BLaER1 (cell line): Measurements from ENCODE around the gene ATP8A2.

Experiments used
- H3K27ac ChIP-seq: shearing (Covaris generic); formaldehyde crosslinking; 2 replicates; pipeline ENCODE4 v1.8.1; 2022
- H3K27me3 ChIP-seq: shearing (Covaris generic); formaldehyde crosslinking; 2 replicates; pipeline ENCODE4 v1.8.1; 2022
- H3K36me3 ChIP-seq: shearing (Covaris generic); formaldehyde crosslinking; 2 replicates; pipeline ENCODE4 v1.8.1; 2022
- H3K4me1 ChIP-seq: shearing (Covaris generic); formaldehyde crosslinking; 2 replicates; pipeline ENCODE4 v1.8.1; 2022
- H3K4me2 ChIP-seq: shearing (Covaris generic); formaldehyde crosslinking; 2 replicates; pipeline ENCODE4 v1.8.1; 2022
- H3K4me3 ChIP-seq: shearing (Covaris generic); formaldehyde crosslinking; 2 replicates; pipeline ENCODE4 v1.8.1; 2022
- H3K9ac ChIP-seq: shearing (Covaris generic); formaldehyde crosslinking; 2 replicates; pipeline ENCODE4 v1.8.1; 2022
- H3K9me3 ChIP-seq: shearing (Covaris generic); formaldehyde crosslinking; 2 replicates; pipeline ENCODE4 v1.8.1; 2022
- H4K20me1 ChIP-seq: shearing (Covaris generic); formaldehyde crosslinking; 2 replicates; pipeline ENCODE4 v1.8.1; 2022
- Cebpa-rat ChIP-seq: shearing (Covaris generic); IDR thresholded peaks from 2 replicates; pipeline ENCODE4 v1.8.1; 2022

ATP8A2 gene

GRCh38 chr13:25415241-25415640 lies 43.5 kb downstream of the ATP8A2 start:
- H3K36me3 ChIP-seq, result no peaks in the 10 kb centered on the region
- H3K4me1 ChIP-seq, result peaks cover 14% of the 10 kb centered on the region
- peak overlapping the region; percentile 24 for H3K4me2 ChIP-seq
- H3K9ac ChIP-seq, result no peak overlapping the region
- H4K20me1 ChIP-seq, result no peaks in the 10 kb centered on the region
- peaks cover 14% of the 10 kb centered on the region for H3K9me3 ChIP-seq
- H3K4me3 ChIP-seq, result no peak overlapping the region
- H3K27ac ChIP-seq, result no peak overlapping the region
- no peak for TF ChIP-seq Cebpa-rat
- no peaks in the 10 kb centered on the region for H3K27me3 ChIP-seq

GRCh38 chr13:25417535-25417934 lies 45.8 kb downstream of the ATP8A2 start:
- no peaks in the 10 kb centered on the region for H4K20me1 ChIP-seq
- no peak for TF ChIP-seq Cebpa-rat
- H3K4me3 ChIP-seq, result no peak overlapping the region
- no peak overlapping the region for H3K4me2 ChIP-seq
- H3K27ac ChIP-seq, result no peak overlapping the region
- H3K9me3 ChIP-seq, result no peaks in the 10 kb centered on the region
- peaks cover 14% of the 10 kb centered on the region for H3K4me1 ChIP-seq
- H3K36me3 ChIP-seq, result no peaks in the 10 kb centered on the region
- no peak overlapping the region for H3K9ac ChIP-seq
- no peaks in the 10 kb centered on the region for H3K27me3 ChIP-seq

GRCh38 chr13:25420161-25420560 lies 48.4 kb downstream of the ATP8A2 start:
- no peak overlapping the region for H3K4me2 ChIP-seq
- H3K27ac ChIP-seq, result no peak overlapping the region
- no peaks in the 10 kb centered on the region for H4K20me1 ChIP-seq
- H3K27me3 ChIP-seq, result no peaks in the 10 kb centered on the region
- H3K9ac ChIP-seq, result no peak overlapping the region
- no peaks in the 10 kb centered on the region for H3K36me3 ChIP-seq
- TF ChIP-seq Cebpa-rat, result no peak
- H3K9me3 ChIP-seq, result no peaks in the 10 kb centered on the region
- H3K4me1 ChIP-seq, result peaks cover 8% of the 10 kb centered on the region
- no peak overlapping the region for H3K4me3 ChIP-seq

- Histone ChIP-seq H3K36me3 (no peaks in the 10 kb centered on the region), H4K20me1 (no peaks in the 10 kb centered on the region), H3K4me3 (no peak overlapping the region), H3K27me3 (no peaks in the 10 kb centered on the region), H3K27ac (no peak overlapping the region), H3K9me3 (peaks cover 7% of the 10 kb centered on the region), H3K4me1 (no peaks in the 10 kb centered on the region), H3K4me2 (no peak overlapping the region), H3K9ac (no peak overlapping the region)
- no peak for TF ChIP-seq Cebpa-rat
These were observed 49.8 kb downstream of the ATP8A2 start for GRCh38 chr13:25421612-25422011.

- no peak for TF ChIP-seq Cebpa-rat
- no peaks in the 10 kb centered on the region for H4K20me1 ChIP-seq
- no peak overlapping the region for H3K27ac ChIP-seq
- no peak overlapping the region for H3K4me3 ChIP-seq
- H3K4me2 ChIP-seq, result no peak overlapping the region
- peaks cover 13% of the 10 kb centered on the region for H3K9me3 ChIP-seq
- H3K36me3 ChIP-seq, result no peaks in the 10 kb centered on the region
- no peaks in the 10 kb centered on the region for H3K4me1 ChIP-seq
- no peak overlapping the region for H3K9ac ChIP-seq
- no peaks in the 10 kb centered on the region for H3K27me3 ChIP-seq
These were observed 50.4 kb downstream of the ATP8A2 start for GRCh38 chr13:25422153-25422552.

DNA sequence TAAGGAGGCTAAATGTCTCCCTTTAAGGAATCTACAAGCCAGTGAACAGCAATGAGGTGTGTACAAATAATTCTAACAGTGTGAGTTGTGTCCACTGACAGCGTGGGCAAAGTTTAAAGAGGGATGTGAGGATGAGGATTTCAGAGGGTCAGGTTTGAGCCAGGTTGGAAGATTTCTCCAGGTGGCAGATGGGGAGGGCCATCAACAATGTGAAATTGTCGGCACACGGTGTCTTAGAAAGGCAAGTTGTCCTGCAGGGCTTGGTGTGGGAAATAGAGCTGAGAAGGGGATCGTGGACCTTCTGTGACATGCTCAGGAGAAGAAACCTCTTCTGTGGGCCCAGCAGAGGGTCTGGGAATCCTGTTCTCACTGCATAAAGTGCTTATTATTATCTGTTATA lies 52.1 kb downstream of the ATP8A2 start:
- Histone ChIP-seq H3K4me2 (no peak overlapping the region), H3K27ac (no peak overlapping the region), H3K9ac (no peak overlapping the region), H3K27me3 (no peaks in the 10 kb centered on the region), H3K36me3 (no peaks in the 10 kb centered on the region), H3K9me3 (peaks cover 21% of the 10 kb centered on the region), H4K20me1 (no peaks in the 10 kb centered on the region), H3K4me1 (no peaks in the 10 kb centered on the region), H3K4me3 (no peak overlapping the region)
- TF ChIP-seq Cebpa-rat, result no peak

DNA sequence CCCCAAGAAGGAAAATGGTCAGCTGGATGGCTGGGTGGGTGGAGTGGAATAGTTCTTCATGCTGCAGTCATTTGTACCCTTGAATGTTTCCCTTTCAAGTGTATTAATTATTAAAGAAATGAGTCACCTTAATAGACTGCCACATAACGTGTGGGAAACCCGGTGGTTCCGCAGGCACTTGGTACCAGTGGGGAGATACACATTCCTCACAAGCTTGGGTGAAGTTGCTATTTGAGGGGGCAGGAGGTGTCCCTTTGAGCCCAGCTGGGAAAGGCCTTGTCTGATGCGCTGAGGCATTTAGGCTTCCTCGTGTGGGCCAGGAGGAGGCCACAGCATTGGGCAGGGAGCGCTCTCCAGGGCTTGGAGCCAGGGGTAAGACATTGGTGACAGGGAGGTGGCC lies 57.7 kb downstream of the ATP8A2 start:
- H3K4me3 ChIP-seq, result no peak overlapping the region
- H4K20me1 ChIP-seq, result no peaks in the 10 kb centered on the region
- no peaks in the 10 kb centered on the region for H3K27me3 ChIP-seq
- TF ChIP-seq Cebpa-rat, result no peak
- H3K9ac ChIP-seq, result no peak overlapping the region
- H3K4me2 ChIP-seq, result no peak overlapping the region
- peaks cover 5% of the 10 kb centered on the region; the same call in 1 of the 2 replicates for H3K4me1 ChIP-seq
- no peak overlapping the region for H3K27ac ChIP-seq
- peaks cover 21% of the 10 kb centered on the region for H3K9me3 ChIP-seq
- H3K36me3 ChIP-seq, result no peaks in the 10 kb centered on the region

DNA sequence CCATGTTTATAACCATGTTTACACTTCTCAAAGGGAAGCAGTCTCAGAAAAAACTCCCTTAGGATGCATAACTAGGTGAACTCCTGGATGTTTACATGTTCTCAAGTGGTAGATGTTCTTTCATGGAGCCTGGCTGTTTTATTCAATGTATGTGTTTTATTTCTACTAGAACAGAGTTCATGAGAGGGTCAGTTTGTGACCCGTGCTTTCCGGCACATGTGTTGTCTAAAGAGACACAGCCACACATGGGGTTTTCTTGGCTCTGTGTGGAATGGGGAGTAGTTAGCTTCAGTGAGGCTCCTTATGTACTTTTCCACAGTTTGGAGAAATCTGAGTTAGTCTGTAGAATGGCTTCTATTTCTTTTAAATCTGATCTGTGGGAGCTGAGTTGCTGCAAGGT lies 60.9 kb downstream of the ATP8A2 start:
- peaks cover 5% of the 10 kb centered on the region; the same call in 1 of the 2 replicates for H3K4me1 ChIP-seq
- H3K9me3 ChIP-seq, result peaks cover 3% of the 10 kb centered on the region
- no peak overlapping the region for H3K4me3 ChIP-seq
- H3K9ac ChIP-seq, result no peak overlapping the region
- H4K20me1 ChIP-seq, result no peaks in the 10 kb centered on the region
- no peaks in the 10 kb centered on the region for H3K36me3 ChIP-seq
- no peak for TF ChIP-seq Cebpa-rat
- H3K27ac ChIP-seq, result no peak overlapping the region
- H3K27me3 ChIP-seq, result no peaks in the 10 kb centered on the region
- no peak overlapping the region for H3K4me2 ChIP-seq

- no peaks in the 10 kb centered on the region for H3K9me3 ChIP-seq
- H3K27ac ChIP-seq, result no peak overlapping the region
- no peak overlapping the region for H3K4me3 ChIP-seq
- no peak overlapping the region for H3K9ac ChIP-seq
- H4K20me1 ChIP-seq, result no peaks in the 10 kb centered on the region
- no peaks in the 10 kb centered on the region for H3K36me3 ChIP-seq
- H3K4me2 ChIP-seq, result peak overlapping the region; percentile 43
- peaks cover 12% of the 10 kb centered on the region for H3K4me1 ChIP-seq
- H3K27me3 ChIP-seq, result no peaks in the 10 kb centered on the region
- no peak for TF ChIP-seq Cebpa-rat
These were observed 68.3 kb downstream of the ATP8A2 start for GRCh38 chr13:25440061-25440460.

DNA sequence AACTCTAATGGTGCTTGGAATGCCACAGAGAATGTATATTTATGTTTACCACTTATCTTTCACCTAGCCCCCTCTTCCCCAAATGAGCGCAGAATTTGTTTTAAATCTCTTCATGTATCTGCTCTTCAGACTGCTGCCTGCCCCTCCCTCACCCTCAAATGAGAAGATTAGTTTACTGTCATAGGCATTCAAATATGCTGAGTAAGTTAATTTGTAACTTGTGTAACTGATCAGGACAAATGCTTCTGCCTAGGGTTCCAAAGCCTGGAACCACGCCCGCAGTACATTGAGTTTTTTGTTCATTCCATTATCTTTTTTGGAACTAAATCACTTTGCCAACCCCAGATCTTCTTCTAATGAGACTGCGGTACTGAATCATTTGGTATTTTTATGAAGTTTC lies 74.5 kb downstream of the ATP8A2 start:
- Histone ChIP-seq H3K9me3 (0 out of 2 replicates have a peak, but pooled peaks cover 6% of the 10 kb centered on the region), H3K36me3 (no peaks in the 10 kb centered on the region), H4K20me1 (no peaks in the 10 kb centered on the region), H3K27me3 (no peaks in the 10 kb centered on the region), H3K9ac (no peak overlapping the region), H3K27ac (no peak overlapping the region), H3K4me1 (peaks cover 6% of the 10 kb centered on the region; the same call in 1 of the 2 replicates), H3K4me3 (no peak overlapping the region), H3K4me2 (no peak overlapping the region)
- TF ChIP-seq Cebpa-rat, result no peak

GRCh38 chr13:25447396-25447795 lies 75.6 kb downstream of the ATP8A2 start:
- H4K20me1 ChIP-seq, result no peaks in the 10 kb centered on the region
- H3K4me2 ChIP-seq, result no peak overlapping the region
- H3K36me3 ChIP-seq, result no peaks in the 10 kb centered on the region
- H3K4me1 ChIP-seq, result peaks cover 6% of the 10 kb centered on the region; the same call in 1 of the 2 replicates
- H3K9me3 ChIP-seq, result 0 out of 2 replicates have a peak, but pooled peaks cover 6% of the 10 kb centered on the region
- no peak overlapping the region for H3K9ac ChIP-seq
- no peak overlapping the region for H3K4me3 ChIP-seq
- no peak overlapping the region for H3K27ac ChIP-seq
- TF ChIP-seq Cebpa-rat, result no peak
- H3K27me3 ChIP-seq, result no peaks in the 10 kb centered on the region
